K562 (cell line): Measurements from ENCODE around the gene CD164L2. TPM values are rescaled to one million over a fixed set of nuclear protein-coding genes. Genes with fewer than 3 reads are reported as not detected.

Experiments
- ATF7 ChIP-seq: fragments of 450-650 bp; IDR thresholded peaks from 2 replicates; pipeline ENCODE4 v1.7.1; 2014; ENCODE audit warnings: mild to moderate bottlenecking, moderate library complexity
- CBFB ChIP-seq: sonication (generic); formaldehyde crosslinking; IDR thresholded peaks from 2 replicates; pipeline ENCODE4 v1.4.0; 2020; ENCODE audit warnings: mild to moderate bottlenecking, missing genetic modification reagents
- CBX1 ChIP-seq: sonication (generic); IDR thresholded peaks from 2 replicates; pipeline ENCODE4 v1.6.1; 2016; ENCODE audit warnings: antibody characterized with exemption, low read depth, mild to moderate bottlenecking
- CBX5 ChIP-seq: IDR thresholded peaks from 2 replicates; pipeline ENCODE4 v1.6.1; 2014; ENCODE audit warnings: low read depth, borderline replicate concordance
- CREM ChIP-seq: IDR thresholded peaks from 2 replicates; pipeline ENCODE4 v1.6.1; 2014; ENCODE audit warnings: antibody characterized with exemption, low read depth
- EP300 ChIP-seq: IDR thresholded peaks from 2 replicates; pipeline ENCODE4 v1.6.1; 2012; ENCODE audit warnings: low read length, improper control_type of control experiment
- FOXA3 ChIP-seq, 2 experiments: fragments of 450-650 bp in 1 of 2; sonication (generic) in 1 of 2; formaldehyde crosslinking; IDR thresholded peaks in 1 of 2; conservative IDR thresholded peaks in 1 of 2; 2 replicates each; pipeline versions ENCODE4 v1.4.0 to v1.8.0; 2020 to 2022; ENCODE audit warnings: mild to moderate bottlenecking in 2 of 2, missing genetic modification reagents in 1 of 2
- GATAD2A ChIP-seq: fragments of 450-650 bp; IDR thresholded peaks from 2 replicates; pipeline ENCODE4 v1.6.1; 2017
- GMEB1 ChIP-seq: fragments of 250-450 bp; sonication (Bioruptor Pico); IDR thresholded peaks from 2 replicates; pipeline ENCODE4 v1.4.0; 2020; ENCODE audit warnings: mild to moderate bottlenecking
- IFI16 ChIP-seq: fragments of 250-450 bp; sonication (Bioruptor Pico); IDR thresholded peaks from 2 replicates; pipeline ENCODE4 v2.1.2; 2022; ENCODE audit warnings: mild to moderate bottlenecking, inconsistent platforms
- KAT2B ChIP-seq: IDR thresholded peaks from one replicate; pipeline ENCODE4 v1.6.1; 2012; ENCODE audit warnings: low read depth, mild to moderate bottlenecking, control low read depth, inconsistent platforms, low read length, moderate library complexity
- PCBP1 ChIP-seq: fragments of 200-400 bp; formaldehyde crosslinking; IDR thresholded peaks from 2 replicates; pipeline ENCODE4 v1.6.1; 2018; ENCODE audit warnings: mild to moderate bottlenecking, low read depth, low read length; ENCODE audit not compliant: poor library complexity, severe bottlenecking
- RBM34 ChIP-seq: fragments of 200-400 bp; formaldehyde crosslinking; IDR thresholded peaks from 2 replicates; pipeline ENCODE4 v1.6.1; 2018; ENCODE audit warnings: low read length, borderline replicate concordance; ENCODE audit not compliant: insufficient read depth
- SAFB2 ChIP-seq: fragments of 200-400 bp; formaldehyde crosslinking; IDR thresholded peaks from 2 replicates; pipeline ENCODE4 v1.6.1; 2018; ENCODE audit warnings: borderline replicate concordance, low read length, low read depth, moderate library complexity; ENCODE audit not compliant: severe bottlenecking
- XRCC4 ChIP-seq: IDR thresholded peaks from one replicate; pipeline ENCODE4 v1.6.1; 2011; ENCODE audit not compliant: insufficient read depth, insufficient read length; ENCODE audit errors: extremely low read depth
- YBX1 ChIP-seq: fragments of 450-650 bp; IDR thresholded peaks from 2 replicates; pipeline ENCODE4 v1.7.1; 2016; ENCODE audit warnings: mild to moderate bottlenecking
- ZBED1 ChIP-seq: IDR thresholded peaks from 2 replicates; pipeline ENCODE4 v1.6.1; 2014
- ZBTB12 ChIP-seq: fragments of 250-450 bp; sonication (Bioruptor Pico); IDR thresholded peaks from 2 replicates; pipeline ENCODE4 v1.4.0; 2020
- ZZZ3 ChIP-seq: fragments of 450-650 bp; IDR thresholded peaks from 2 replicates; pipeline ENCODE4 v1.6.1; 2016; ENCODE audit warnings: antibody characterized with exemption, mild to moderate bottlenecking, moderate library complexity
- polyA plus RNA-seq, 8 experiments: library from polyadenylated mRNA; depleted of rRNA in 4 of 8; stranded (reverse) in 5 of 8; unstranded in 3 of 8; fragments of >200 nt; fragmentation: Nextera tagmentation in 2 of 8; fragmentation: Illumina TruSeq in 1 of 8; extraction: Ambion mirVana in 2 of 8; extraction: Trizol in 1 of 8; gene quantifications; 2 replicates each; pipeline versions ENCODE4 v1.2.1 to v1.2.3, GENCODE V29; 2011 to 2014; ENCODE audit warnings: inconsistent platforms in 1 of 8, missing spikeins in 1 of 8
- total RNA-seq, 7 experiments: library from RNA; depleted of rRNA in 6 of 7; stranded (reverse); fragments of >200 nt in 6 of 7; fragmentation: Illumina TruSeq in 2 of 7; extraction: Trizol in 2 of 7; gene quantifications; 2 replicates each; pipeline versions ENCODE4 v1.2.1 to v1.2.3, GENCODE V29; 2011 to 2021; ENCODE audit warnings: low replicate concordance in 1 of 7
- TF ChIP-seq, protein P1 (sequence below), 2 experiments: fragments of 450-650 bp; IDR thresholded peaks; 2 replicates each; pipeline ENCODE4 v1.6.1; 2018; ENCODE audit warnings: mild to moderate bottlenecking in 2 of 2, low read depth in 1 of 2; ENCODE audit not compliant: partially characterized antibody in 2 of 2
- TF ChIP-seq, protein P2 (sequence below), 2 experiments: fragments of 250-450 bp in 1 of 2; fragments of 450-650 bp in 1 of 2; sonication (Bioruptor Pico) in 1 of 2; IDR thresholded peaks; 2 replicates each; pipeline versions ENCODE4 v1.6.1 to v1.8.0; 2016 to 2021; ENCODE audit warnings: mild to moderate bottlenecking in 2 of 2, moderate library complexity in 2 of 2, missing compliant biosample characterization in 1 of 2, missing genetic modification characterization in 1 of 2

The CD164L2 gene
- total and polyA plus RNA-seq, 9 of the 15 experiments (the other 6 are each of a cell fraction or from before 2014, with no cell fraction given): 0.08 to 0.92 (median 0.38) TPM; not detected in 1

- no peak for TF ChIP-seq KAT2B
- no peak for TF ChIP-seq XRCC4
- TF ChIP-seq, protein P1, sequence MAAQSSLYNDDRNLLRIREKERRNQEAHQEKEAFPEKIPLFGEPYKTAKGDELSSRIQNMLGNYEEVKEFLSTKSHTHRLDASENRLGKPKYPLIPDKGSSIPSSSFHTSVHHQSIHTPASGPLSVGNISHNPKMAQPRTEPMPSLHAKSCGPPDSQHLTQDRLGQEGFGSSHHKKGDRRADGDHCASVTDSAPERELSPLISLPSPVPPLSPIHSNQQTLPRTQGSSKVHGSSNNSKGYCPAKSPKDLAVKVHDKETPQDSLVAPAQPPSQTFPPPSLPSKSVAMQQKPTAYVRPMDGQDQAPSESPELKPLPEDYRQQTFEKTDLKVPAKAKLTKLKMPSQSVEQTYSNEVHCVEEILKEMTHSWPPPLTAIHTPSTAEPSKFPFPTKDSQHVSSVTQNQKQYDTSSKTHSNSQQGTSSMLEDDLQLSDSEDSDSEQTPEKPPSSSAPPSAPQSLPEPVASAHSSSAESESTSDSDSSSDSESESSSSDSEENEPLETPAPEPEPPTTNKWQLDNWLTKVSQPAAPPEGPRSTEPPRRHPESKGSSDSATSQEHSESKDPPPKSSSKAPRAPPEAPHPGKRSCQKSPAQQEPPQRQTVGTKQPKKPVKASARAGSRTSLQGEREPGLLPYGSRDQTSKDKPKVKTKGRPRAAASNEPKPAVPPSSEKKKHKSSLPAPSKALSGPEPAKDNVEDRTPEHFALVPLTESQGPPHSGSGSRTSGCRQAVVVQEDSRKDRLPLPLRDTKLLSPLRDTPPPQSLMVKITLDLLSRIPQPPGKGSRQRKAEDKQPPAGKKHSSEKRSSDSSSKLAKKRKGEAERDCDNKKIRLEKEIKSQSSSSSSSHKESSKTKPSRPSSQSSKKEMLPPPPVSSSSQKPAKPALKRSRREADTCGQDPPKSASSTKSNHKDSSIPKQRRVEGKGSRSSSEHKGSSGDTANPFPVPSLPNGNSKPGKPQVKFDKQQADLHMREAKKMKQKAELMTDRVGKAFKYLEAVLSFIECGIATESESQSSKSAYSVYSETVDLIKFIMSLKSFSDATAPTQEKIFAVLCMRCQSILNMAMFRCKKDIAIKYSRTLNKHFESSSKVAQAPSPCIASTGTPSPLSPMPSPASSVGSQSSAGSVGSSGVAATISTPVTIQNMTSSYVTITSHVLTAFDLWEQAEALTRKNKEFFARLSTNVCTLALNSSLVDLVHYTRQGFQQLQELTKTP (IDR thresholded peaks at IDR 0.05; ENCODE audit: low read depth in 1 of 2, partially characterized antibody in 2 of 2): no peak
- peak; percentile 23; the same call in 1 of the 2 replicates for TF ChIP-seq ATF7
- TF ChIP-seq SAFB2: no peak
- no peak for TF ChIP-seq ZBED1
- TF ChIP-seq, protein P2, sequence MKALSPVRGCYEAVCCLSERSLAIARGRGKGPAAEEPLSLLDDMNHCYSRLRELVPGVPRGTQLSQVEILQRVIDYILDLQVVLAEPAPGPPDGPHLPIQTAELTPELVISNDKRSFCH (CRISPR knock-in tag; IDR thresholded peaks at IDR 0.05): no peak
- TF ChIP-seq, protein P2 (tag; IDR thresholded peaks at IDR 0.05): no peak
- TF ChIP-seq YBX1: no peak
- TF ChIP-seq ZZZ3: no peak; the same call in 1 of the 2 replicates
- no peak for TF ChIP-seq FOXA3 (CRISPR knock-in tag; conservative IDR thresholded peaks at IDR 0.05 in 1 of 2, IDR thresholded peaks at IDR 0.05 in 1 of 2)
- TF ChIP-seq CREM: peak; percentile 1; the same call in 1 of the 2 replicates
- no peak for TF ChIP-seq CBX5
- no peak for TF ChIP-seq EP300
- TF ChIP-seq GATAD2A: no peak
- no peak for TF ChIP-seq ZBTB12 (CRISPR knock-in tag)
- TF ChIP-seq CBX1: peak; percentile 54; the same call in 1 of the 2 replicates
- TF ChIP-seq PCBP1: no peak
- TF ChIP-seq IFI16: no peak
- no peak for TF ChIP-seq CBFB (CRISPR knock-in tag)
- no peak for TF ChIP-seq GMEB1 (CRISPR knock-in tag)
- no peak for TF ChIP-seq RBM34
These were observed 16.5 kb downstream of the CD164L2 start, which contains the start of gene MAP3K6 (continued) for GRCh38 chr1:27366411-27367159.
